HG03442 (cell line): Measurements from ENCODE around the gene CCDC34.

Source experiments
- ATAC-seq: cut with Tn5 transposase; IDR thresholded peaks from one replicate; pipeline ENCODE4 v1.9.1; 2021; ENCODE audit warnings: mild to moderate bottlenecking, moderate library complexity; ENCODE audit not compliant: unreplicated experiment

The CCDC34 gene

DNA sequence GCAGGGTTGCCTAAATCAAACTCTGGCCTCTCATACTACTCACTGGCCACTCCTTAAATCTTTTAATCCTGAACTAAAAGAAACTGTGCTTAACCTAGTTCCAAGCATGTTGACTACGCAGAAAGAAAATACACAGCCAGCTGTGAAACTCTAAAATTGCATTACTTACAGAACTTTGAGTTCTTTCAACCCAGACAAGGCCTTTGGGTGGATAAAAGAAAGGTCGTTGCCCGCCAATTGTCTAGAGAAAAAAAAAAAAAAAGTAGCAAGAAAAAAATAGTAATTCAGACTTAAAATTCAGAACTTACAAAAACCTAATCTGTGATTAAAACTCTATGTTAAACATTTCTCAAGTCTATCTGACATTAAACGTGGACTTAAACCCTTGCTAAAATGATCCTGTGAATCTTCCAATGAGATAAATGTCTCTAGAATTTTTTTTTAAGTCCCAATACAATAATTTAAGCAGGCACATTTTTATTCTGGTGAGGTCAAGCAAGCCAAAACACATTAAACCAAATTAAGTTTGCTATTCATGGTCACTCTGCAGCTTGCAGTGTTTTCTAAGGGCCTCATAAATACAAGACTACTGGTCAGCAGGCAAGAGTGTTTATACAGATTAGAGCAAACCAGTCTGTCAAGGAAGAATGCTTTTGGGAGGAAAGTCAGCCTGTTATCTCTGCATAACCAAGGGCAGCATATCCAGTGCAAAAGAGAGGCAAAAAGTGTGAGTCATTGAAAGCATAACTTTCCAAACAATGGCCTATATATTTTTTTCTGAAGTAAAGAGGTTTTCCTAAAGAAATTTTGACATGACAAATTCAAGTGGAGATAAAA, 29.5 kb upstream of the CCDC34 start:
- no peak for ATAC-seq

DNA sequence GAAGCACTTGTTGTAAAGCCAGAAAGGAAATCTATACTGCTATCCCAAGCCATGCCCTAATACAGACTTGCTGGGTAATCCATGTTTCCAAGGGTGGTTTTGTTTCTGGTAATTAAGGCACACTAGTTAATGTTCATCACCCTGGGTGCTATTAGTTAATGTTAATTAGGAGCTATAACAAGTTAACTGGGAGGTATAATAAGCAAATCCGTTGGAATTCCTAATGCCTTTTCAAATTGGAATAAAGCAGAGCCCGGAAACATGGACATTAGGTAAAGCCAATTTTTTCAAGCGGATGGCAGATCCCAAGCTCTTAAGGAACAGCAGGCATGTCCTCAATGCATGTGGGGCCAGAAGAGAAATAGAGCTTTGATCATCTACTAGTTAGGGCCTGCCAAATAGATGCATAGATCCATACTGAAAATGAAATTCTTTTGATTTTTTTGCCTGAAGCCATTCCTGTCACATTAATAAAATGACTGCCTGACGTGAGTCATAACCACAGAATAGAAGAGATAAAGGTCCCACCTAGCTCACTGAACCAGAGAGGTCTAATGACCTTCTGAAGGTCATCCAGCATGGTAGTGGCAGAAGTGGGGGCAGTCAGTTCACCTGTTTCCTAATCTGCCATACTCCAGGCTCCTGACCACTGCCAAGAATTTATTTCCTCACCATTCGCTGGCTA, 28.5 kb upstream of the CCDC34 start:
- no peak for ATAC-seq

DNA sequence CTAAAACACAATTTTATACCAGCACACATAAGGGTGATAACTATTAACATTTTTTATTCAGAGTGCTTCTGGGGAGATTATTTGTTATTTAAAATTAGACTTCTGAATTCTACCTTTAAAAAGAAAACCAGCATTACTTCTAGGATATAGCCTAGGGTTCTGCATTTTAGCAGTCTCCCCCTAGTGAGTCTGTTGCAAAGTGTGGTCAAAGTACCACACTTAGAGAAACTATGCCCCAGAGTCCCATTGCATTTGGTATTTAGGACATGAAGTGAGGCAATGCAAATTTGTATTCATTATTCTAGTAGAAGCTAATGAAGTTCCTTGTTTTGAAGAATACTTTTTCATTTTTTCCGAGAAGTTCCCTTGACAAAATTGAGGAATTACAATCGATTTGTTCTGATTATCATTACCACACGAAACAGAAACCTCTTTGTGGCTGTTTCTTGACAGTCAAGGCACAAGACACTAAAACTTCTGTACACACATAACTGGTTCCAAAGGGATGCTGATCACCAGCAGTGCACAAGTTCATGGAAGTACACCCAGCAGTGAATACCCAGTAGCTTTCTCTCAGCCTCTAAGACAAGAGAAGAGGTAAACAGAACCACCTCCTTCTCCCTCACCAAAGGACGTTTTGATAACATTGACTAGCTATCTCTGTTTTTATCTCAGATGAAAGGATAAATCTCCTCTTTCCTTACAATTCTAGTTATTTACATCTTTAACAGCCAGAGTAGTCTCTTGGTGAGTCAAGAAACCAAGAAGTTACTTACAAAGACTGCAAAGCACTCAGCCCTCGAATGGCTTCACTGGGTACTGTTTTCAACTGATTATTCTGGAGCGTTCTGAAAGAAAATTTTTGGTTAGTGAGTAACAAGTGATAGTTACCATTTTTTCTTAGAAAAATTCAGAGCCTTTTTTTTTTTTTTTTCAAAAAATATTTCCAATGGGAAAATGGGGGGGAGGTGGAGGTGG, 27.6 kb upstream of the CCDC34 start:
- no peak for ATAC-seq

DNA sequence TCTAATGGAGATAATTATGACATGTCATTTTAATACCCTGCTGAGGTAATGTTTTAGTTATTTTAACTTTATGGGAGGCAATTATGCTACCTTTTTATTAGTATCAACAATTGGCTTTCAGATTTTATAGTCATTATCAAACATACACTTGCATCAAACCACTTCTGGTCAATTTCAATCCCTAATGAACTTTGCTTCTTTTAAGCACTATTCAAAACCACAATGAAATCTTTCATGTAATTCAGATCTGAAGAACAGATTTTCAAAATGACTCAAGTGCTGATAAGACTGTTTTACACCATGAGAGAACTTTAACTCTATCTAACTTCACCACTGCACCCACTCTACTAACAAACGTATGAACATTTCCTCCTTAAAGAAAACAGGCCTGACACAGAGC, 25.9 kb upstream of the CCDC34 start:
- ATAC-seq, result no peak

DNA sequence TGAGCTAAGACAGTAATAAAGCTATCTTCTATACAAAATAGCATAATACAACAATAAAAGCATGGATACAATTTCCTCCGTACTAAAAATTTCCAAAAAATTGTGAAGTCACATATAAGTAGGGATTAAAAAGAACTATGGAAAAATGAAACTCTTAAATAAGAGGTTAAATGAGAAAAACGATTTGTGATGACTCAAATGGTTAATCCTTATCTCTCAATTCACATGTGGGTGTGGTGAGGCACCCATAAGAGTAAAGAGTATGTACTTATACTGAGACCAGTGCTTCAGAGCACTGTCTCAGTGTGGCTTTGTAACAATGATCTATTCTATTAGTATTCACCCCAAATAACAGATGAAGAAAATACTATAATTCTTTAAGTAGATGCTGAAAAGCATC, 25.0 kb upstream of the CCDC34 start:
- ATAC-seq, result peak; percentile 42

DNA sequence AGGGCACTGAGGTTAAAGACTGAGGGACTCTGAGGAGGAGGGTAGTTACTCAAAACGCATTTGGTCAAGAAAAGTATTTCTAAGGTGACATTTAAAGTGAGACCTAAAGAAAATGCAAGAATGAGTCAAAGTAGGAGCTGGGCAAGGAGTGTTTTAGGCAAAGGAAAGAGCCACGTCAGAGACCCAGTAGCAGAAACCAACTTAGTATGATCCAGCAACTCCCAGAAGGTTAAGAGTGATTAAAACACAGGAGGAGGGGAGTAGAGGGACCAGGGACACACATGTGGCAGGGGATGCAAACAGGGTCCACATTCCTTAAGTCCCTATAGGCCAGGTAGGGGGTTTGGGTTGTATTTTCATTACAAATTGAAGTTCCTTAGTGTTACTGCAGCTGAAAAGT, 24.3 kb upstream of the CCDC34 start:
- no peak for ATAC-seq

DNA sequence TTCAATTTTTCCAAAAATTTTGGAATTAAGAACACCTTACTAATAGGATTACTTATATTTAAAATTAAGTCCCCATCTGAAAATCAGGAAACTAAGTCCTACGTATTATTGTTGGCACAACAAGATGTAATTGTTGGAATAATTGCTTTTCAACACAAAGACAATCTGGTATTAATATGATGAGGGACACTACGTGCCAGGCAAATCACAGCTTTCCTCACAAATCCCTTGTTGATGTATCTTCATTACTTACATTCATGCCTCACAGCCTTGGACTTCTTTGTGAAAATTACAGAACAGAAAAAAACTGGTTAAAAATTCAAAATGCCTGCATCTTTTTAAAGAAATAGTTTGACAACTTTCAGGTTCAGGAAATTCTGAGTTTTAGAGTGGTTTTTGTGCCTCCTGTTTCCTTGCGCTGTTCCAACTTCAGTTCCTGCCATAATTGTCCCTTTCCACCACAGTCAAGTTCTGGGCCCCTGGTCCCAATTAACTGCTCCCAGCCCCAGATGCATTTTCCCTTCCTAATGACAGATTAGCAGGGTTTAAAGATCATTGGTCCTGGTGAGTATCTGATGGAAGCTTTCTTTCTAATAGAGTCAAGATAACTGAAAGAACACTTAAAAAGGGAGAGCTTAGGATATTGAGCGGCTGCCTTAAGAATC, 23.3 kb upstream of the CCDC34 start:
- ATAC-seq, result no peak

DNA sequence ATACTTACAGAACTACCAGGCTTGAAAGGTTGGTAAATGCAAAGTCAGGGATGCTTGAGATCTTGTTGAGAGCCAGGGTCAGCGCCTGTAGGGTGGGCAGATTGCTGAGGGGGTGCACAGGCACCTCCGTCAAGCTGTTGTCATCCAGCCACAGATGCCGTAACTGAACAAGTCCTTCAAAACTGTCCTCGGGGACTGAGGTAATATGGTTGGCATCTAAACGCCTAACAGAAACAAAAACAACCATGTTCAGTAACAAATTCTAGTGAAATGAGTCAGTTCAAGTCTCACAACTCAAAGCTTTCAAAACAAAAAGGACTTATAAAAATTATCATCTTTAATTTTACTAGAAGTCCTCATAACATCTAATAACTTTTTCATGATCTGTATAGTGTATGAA, 22.2 kb upstream of the CCDC34 start:
- ATAC-seq, result no peak

DNA sequence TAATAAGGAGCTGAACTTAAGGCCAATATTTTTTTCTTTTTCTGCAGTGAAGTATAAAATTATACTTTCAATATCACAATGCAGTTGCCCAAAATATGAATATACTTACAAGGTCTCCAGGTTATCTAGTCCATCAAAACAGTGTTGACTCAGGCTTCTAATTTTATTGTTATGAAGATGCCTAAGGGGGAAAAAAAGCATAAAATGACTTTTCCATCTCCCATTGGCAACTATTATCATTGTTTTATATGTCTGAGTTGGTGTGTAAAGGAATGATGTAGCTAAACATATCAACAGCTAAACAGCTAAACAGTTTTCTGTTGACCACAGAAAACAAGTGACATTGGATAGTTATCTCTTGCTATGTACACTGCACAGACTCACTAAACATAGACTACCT, 21.2 kb upstream of the CCDC34 start:
- no peak for ATAC-seq

DNA sequence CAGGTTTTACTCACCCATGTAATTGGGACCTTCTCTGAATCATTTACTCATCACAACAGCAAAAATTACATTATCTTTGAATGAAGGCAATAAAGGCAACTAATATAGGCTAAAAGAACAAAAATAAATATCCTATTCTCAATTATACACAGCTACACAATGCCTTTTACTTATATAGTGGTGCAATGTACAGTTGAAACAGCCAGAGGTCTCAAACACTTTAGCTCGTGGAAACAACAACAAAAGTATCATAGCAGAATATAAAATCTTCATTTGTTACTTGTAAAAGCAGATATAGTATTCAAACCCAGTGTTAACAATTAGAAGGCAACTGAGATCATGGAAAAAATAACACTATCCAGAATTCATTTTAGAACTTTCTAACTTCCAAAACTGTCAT, 20.6 kb upstream of the CCDC34 start:
- ATAC-seq, result no peak

DNA sequence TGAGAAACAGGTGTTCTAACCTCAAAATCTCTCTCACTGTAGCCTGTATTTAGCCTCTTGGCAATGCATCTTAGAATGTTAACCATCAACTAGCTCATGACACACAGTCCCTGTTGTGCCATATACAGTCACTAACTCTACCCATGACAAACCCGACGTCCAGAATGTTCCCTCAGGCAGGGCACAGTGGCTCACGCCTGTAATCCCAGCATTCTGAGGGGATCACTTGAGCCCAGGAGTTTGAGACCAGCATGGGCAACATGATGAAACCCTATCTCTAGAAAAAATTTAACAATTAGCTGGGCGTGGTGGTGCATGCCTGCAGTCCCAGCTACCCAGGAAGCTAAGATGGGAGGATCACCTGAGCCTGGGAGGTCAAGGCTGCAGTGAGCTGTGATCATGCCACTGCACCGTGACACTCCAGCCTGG, 18.2 kb upstream of the CCDC34 start:
- ATAC-seq, result no peak

DNA sequence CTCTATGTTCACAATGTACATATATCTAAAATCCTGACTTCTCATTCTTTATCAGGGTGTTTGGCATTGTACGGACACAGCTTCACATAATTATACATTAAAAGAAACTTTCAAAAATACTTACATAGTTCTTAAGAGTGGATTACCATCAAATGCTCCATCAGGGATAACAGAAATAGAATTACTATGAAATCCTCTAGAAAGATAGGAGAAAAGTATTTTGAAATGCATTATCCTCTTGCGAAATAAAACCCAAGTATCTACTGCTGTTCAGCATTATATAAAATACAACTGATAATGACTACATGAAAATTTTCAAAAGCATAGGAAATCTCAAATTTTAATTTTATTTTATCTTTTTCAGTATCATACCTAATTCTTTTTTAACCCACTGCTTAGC, 17.8 kb upstream of the CCDC34 start:
- no peak for ATAC-seq

DNA sequence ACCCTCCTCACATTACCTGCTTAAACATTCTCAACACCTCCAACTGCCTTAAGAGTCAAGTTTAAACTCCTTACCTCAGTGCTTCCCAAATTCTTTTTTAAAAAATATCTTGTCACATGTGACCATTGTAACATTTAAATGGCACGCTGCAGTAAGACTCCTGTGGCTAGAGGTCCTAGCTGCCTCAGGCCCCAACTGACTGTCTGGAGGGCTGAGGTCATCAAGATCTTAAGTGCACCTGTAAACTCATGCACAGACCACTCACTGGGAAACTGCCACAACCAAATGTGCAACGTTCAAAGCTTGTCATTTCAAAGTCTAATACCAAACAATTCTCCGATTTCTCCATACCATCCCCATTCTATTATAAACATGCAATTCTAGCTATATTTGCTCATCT, 16.4 kb upstream of the CCDC34 start:
- no peak for ATAC-seq

DNA sequence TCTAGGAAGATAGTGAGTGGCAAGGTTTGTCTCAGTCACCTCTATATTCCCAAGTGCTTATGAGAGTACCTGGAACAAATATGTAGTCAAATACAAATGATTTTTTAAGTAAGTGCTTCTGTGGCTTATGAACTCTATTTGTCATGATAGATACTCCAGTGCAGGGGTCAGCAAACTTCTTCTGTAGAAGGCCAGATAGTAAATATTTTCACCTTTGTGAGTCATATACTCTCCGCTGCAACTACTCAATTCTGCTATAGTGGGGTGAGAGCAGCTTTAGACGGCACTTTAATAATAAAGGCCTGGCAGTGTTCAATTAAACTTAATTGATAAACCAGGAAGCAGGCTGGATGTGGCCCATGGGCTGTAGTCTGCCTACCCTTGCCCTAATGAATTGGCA, 12.4 kb upstream of the CCDC34 start:
- no peak for ATAC-seq

DNA sequence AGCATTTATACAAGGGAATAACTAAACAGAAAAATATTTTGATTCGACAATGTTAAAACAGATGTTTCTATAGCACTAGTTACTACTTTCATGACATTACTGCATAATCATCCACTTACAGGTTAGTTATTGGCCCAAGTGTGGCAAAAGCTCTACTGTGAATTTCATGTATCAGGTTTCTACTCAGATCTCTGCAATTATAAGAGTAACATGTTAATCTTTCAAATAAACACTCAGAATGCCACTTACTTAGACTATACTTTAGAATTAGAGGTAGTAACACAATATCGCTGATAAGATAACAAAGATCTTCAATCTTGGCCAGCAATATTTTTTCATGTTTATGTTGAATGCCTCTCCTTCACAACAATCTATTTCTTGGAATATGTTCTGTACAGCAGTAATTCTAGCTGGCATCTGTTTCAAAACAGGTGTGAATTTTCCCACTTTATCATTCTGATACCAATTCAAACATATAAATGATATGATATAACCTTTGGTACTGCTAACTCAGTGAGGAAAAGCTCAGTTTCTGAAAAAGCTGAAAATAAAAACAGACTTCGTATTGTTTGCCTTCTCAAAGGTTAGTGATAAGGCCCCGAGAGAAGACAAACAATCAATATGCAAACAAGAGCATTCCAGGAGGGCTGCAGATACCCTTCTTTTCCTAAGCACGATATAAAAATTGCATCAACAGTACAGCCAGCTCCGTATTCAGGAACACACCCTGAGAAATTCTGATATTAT, 11.0 kb upstream of the CCDC34 start:
- no peak for ATAC-seq

DNA sequence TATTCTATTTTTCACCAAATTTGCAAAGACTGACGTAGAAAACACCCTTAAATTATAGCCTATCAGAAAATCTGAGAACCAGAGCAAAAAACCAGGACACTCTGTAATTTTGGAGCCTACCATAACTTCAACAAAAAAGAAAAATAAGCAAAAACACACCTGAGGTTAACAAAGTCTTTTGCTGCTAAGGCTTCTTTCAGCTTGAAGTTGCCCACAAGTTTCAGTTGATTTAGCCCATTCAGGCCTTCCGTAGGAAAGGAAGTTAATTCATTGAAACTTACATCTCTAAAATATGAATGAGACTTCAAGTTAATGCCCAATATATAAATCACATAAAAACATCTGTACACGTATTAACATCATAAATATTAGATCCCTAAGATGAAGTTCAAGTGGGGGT, 10.4 kb upstream of the CCDC34 start:
- no peak for ATAC-seq

DNA sequence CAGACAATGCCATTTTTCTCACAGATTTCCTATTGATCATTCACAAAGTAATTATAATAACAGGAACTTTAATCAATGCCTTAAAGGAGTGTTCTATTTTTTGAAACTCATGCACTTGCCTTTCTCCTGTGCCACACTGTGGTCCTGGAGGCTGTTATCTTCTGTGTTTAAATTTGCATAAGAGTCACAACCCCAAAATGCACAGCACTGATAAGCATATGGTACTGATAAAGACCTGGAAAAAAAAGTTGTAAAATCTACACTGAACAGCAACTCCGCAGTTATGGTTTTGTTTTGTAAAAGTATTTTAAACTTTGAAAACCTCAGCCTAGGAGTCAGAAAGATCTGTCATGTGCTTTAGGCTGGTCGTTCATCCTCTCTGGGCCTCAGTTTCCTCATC, 9.1 kb upstream of the CCDC34 start:
- no peak for ATAC-seq

DNA sequence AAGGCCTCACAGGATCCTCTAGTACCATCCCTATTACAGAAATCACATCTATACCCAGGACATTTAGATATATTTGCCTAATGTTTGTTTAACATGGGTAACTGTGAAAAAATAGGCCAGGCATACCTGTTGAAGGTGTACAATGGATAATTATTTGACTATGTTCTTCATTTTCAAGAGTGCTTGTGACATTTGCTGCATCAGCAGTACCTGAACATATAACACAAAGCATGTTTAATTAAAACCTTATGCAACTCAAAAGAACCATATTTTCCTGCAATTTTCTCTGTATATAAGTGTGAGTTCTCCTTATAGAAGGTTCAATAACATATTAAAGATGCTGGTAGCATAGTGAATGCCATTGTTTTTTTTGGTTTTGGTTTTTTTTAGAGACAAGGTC, 8.5 kb upstream of the CCDC34 start:
- ATAC-seq, result no peak

DNA sequence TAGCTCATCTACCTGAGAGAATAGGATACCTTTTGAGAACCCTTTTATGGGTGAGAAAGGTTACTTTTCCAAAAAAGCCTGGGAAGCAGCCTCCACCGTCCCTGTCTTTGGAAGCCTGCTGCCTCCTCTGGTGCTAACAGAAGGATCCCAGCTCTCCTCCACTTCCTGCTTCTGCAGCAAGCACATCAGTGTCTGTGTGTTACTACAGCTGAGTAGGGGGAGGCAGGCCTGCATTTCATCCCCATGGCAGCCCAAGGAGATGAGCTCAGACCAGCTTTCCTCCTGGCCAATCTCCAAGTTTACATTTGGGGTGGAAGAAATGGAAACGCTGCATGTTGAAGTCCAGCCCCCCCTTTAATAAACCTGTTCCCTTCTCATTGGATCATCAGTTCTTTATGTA, 7.4 kb upstream of the CCDC34 start:
- no peak for ATAC-seq

DNA sequence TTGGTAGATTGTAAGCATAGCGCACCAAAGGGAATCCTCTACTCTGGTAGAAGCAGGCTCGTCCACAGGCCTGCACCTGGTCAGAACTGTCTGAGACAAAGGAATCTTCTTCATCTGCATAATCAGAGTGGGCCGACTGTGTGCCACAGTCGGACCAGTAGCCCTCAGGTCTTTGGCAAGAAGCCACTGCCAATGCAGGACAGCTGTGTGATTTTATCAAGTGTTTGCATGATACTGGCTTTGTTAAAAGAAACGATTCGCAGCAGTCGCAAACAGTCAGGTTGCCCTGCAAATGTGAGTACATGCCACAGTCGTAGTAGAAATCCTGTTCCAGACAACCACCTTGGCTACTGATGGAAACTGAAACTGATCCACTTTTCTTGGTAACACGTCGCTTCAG, 4.9 kb upstream of the CCDC34 start:
- ATAC-seq, result no peak
